Measurements from ENCODE around the gene C8A.

C8A gene

DNA sequence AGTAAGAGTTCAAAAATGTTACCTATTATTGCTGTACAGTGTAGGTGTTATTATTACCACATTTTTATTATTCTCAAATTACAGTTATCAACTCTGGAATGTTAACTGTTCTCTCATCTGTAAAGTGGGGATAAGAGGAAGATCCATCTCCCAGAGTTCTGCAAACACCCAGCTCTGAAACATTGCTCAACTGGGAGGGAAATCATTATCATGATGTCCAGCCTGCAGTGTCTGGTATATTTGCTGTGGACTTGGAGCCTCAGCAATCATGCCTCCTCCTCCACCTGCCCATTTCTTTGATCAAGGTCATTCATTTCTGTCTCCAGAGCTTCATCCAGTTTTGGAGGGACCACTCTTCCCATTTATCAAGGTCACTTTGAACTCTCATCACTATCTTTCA is 39.4 kb downstream of the C8A start:
- no peak for DNase-seq (ENCODE audit: low read depth in 2 of 2)

DNA sequence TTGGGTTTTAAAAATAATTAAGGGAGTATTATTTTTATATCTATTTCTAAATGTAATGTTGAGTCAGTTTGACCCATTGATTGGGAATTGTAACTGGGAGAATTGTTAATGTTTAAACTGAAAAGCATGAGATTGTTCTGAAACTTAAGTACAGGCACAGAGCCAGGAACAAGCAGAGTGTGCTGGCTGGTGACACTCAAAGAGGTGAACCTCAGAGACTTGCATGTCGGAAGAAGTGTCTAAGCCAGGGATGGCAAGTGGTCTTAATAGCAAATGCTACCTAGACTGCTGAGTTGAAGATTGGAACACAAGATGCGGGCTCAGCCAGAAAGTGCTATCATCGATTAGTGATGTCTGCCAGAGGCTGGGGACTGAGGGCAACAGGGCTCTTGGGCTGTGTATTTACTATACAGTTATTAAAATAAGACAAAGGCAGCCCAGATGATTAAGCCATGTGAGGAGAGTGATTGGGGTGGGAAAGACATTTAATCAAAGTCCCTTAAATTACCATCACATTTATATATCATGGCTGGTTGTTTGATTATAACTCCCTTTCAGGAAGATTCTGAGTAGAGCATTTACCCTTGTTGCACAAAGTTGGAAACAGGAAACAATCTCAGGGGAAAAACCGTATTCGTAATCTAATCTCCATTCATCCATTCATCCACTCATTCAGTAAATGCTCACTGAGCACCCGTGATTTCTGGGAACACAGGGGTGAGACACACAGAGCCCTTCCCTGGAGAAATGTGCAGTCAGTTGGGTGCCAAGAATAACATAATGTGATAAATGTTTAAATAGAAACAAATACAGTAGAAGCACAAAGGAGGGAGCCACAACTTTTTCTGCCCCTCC is 42.8 kb downstream of the C8A start:
- no peak for DNase-seq (ENCODE audit: low read depth in 2 of 2)

- DNase-seq (ENCODE audit: low read depth in 2 of 2) = no peak
Observed at GRCh38 chr1:56898005-56898373, 43.4 kb downstream of the C8A start.

- DNase-seq (ENCODE audit: low read depth in 2 of 2) = no peak
Observed at GRCh38 chr1:56898879-56899278, 44.3 kb downstream of the C8A start.

GRCh38 chr1:56901716-56902115 is 47.1 kb downstream of the C8A start:
- DNase-seq (ENCODE audit: low read depth in 2 of 2) = no peak

DNA sequence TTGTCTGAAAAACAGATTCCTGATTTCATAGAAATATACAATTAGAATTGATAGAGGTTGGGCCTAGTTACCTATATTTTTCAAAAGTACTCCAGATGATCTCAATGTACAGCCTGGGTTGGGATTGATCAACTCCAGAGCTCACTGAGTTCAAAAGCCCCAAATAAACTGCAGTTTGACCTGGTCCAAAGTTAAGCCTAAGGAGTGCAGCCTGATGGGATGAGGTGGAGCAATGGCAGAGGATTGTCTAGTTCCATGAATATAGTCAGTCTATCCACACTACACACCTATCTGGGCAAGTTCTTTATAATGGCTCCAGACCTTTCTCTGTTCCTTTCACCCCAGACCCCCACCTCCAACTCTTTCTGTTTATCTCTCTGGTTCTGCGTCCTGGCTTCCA is 49.2 kb downstream of the C8A start:
- DNase-seq (ENCODE audit: low read depth in 2 of 2) = no peak

DNA sequence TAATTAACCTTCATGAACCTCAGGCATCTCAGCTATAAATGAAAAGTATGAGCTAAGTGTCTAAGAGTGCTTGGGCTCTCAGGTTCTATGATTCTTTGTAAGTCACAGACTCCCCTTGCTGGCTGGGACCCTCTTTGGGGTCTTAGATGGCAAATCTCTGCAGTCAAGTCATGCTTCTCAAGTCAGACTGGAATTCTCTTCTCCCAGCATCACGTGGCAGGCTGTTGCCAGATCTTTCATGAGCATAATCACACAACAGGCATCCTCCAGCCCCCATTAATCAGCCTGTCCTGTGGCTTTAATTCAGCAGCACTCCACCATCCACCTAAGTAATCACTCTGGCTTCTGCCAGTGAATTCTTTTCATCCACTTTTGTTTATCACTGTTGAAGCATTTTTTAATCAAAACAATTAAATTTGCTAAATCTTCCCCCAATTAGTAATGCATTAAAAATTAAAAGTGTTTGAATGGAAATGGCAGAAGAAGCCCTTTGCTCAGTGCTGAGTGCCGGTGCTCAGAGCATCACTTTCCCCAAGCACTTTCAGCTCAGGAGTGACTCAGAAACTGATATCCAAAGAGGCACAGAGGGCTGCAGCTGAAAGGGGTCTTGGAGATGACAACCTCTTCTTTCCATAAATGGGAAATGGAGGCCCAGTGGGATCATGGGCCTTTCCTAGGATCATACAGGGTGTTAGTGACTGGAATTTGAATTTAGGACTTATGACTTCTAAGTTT is 50.2 kb downstream of the C8A start:
- no peak for DNase-seq (ENCODE audit: low read depth in 2 of 2)

- DNase-seq (ENCODE audit: low read depth in 2 of 2) = no peak
Observed at GRCh38 chr1:56905667-56906066, 51.1 kb downstream of the C8A start.

DNA sequence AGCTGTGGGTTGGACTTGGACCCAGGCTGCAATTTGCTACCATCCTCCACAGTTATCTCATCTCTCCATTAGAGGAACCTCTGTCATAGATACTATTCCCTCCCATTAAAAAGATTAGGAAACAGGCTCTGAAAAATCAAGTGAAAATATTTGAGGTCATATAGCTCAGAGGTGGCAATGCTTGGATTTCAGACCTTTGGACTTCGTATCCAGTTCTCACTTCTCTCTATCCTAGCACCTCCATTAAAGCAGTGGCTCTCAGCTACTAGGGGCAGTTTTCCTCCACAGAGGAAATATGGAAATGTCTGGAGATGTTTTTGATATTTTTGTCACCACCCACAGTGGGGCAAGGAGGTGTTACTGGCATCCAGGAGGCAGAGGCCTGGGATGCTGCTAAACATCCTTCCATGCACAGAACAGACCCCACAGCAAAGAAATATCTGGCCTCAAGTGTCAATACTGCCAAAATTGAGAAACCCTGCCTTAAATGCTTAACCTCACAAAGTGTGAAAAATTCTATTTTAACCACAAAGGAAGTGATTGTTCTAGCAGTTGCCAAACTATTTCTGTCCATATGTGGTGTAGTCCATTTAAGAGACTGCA is 54.1 kb downstream of the C8A start:
- DNase-seq (ENCODE audit: low read depth in 2 of 2) = no peak

DNA sequence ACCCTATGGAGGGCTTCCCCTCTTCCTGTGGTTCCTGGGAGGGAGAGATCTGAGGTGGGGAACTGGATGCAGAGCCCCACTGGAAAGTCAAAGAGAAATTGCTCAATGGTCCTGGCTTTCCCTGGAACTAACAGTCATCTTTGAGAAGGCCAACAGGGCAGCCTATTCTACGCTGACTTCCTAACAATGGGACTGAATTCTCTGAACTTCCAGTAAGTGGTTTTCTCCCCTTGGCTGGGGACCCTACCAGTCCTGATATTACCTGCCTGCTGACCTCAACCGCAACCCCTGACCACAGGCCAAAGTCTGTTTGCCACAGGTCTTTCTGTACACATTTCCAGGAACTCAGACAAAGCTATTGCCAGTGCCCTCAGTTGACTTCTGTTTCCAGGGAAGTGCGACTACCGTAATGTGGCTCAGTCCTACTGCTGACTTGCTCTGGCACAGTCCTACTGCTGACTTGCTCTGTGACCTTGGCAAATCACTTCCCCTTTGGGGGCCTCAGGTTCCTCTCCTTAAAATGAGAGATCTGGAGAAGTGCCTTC is 55.9 kb downstream of the C8A start:
- DNase-seq (ENCODE audit: low read depth in 2 of 2) = no peak

DNA sequence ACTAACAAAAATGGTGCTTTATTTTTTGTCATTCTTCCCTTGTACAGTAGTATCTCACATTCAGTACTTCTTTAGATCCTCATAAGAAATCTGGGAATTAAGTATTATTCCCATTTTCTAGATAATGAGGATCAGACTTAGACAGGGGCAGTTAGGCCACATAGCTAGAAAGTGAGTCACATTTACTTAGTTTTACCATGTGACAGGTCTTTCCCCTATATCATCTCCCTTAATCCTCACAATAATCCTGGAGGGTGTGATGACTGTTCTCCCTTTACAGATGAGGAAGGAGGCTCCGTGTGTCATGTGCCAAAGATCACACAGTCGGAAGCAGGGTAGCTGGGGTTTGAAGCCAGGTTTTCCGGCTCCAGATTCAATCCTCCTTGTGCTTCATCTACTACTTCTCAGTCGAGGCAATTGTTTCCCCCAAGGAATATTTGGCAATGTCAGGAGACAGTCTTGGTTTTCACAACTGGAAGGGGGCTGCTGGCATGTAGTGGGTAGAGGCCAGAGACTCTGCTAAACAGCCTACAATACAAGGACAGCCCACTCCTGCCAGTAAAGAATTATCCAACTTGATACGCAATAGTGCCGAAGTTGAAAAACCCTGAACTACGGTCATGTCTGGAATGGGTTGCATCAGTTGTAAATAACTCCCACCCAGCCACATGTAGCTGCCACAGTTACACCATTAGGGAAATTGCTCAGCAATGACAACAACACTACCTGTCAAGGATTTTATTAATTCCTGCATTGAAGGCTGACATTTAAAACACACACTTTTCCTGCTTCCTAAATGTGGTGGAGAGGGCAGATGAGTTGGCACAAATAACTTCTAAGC is 56.7 kb downstream of the C8A start:
- DNase-seq (ENCODE audit: low read depth in 2 of 2) = no peak

DNA sequence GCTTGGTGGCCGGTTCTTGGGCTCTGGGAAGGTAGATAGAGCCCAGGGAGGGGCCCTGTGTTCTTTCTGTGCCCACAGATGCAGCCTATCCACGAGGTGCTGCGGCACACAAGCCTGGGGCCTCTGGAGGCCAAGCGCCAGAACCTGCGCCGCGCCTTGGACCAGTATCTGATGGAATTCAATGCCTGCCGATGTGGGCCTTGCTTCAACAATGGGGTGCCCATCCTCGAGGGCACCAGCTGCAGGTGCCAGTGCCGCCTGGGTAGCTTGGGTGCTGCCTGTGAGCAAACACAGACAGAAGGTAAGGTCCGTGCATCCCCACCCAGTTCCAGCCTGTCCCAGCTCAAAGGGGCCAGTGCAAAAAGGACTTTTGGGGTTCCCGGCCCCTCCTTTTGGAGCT is 57.7 kb downstream of the C8A start:
- no peak for DNase-seq (ENCODE audit: low read depth in 2 of 2)

- DNase-seq (ENCODE audit: low read depth in 2 of 2) = no peak
Observed at GRCh38 chr1:56915960-56916359, 61.4 kb downstream of the C8A start.

DNA sequence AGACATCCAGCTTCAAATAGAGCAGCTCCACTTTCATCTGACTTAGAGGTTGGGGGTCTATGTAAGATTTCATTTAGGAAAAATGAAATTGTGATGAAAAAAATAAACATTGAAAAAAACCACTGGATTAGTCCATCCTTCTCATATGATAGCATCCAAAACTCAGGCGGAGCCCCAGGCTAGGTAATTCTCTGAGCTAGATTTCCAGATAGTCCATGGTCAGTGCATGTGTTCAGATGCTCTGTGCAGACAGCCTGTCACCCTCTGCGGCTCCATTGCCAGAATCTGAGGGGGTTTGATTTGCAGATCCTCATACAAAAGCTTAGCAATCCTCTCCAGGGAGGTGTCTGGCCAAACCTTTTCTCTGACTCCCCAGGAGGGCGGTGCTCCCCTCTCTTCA is 62.0 kb downstream of the C8A start:
- no peak for DNase-seq (ENCODE audit: low read depth in 2 of 2)

GRCh38 chr1:56917356-56917755 is 62.8 kb downstream of the C8A start:
- no peak for DNase-seq (ENCODE audit: low read depth in 2 of 2)

- DNase-seq (ENCODE audit: low read depth in 2 of 2) = no peak
Observed at GRCh38 chr1:56920591-56921001, 66.0 kb downstream of the C8A start.

DNA sequence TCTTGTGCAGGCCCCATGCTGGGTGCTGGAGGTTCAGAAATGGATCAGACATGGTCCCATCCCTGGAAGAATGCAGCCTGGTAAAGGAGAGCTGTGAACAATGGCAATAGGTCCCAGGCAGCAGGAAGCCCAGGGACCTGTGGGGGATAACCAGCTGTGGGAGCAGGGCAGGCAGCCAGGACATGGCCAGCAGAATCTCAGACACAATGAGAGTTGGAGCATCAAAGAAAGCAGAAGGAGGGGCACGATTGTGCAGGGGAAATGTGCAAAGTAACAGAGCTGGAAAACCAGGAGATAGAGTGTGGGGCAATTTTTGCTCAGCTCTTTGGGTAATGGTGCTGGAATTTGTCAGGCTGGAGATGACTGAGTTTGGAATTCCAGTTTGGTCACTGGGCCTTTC is 66.9 kb downstream of the C8A start:
- DNase-seq (ENCODE audit: low read depth in 2 of 2) = no peak

DNA sequence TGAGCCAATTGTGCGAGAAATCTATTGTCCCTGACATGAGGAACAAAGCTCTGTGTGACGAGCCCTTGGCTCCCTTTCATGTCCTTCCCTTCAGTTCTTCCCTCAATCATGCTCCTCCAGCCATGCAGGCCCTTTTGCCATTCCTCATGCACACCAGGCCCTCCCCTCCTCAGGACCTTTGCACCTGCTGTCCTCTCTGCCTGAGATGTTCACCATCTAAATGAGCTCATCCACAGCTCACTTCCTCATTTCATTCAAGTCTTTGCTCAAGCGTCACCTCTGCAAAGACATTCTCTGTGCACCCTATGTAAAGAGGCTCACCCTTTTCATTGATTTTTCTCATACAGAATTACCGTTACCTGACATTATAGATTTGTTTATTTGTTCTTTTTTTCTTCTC is 67.5 kb downstream of the C8A start:
- no peak for DNase-seq (ENCODE audit: low read depth in 2 of 2)

DNA sequence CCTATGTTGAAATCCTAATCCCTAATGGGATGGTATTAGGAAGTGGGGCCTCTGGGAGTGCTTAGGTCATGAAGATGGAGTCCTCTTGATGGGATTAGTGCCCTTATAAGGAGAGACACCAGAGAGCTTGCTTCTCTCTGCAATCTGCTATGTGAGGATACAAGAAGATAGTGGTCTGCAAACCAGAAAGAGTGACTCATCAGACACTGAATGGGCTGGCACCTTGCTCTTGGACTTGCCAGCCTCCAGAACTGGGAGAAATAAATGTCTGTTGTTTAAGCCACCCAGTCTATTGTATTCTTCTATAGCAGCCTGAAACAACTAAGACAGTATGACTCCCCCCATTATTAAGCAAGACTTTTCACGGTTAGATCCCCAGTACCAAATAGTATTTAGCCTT is 67.9 kb downstream of the C8A start:
- DNase-seq (ENCODE audit: low read depth in 2 of 2) = no peak

GRCh38 chr1:56923201-56923600 is 68.6 kb downstream of the C8A start:
- DNase-seq (ENCODE audit: low read depth in 2 of 2) = no peak

DNA sequence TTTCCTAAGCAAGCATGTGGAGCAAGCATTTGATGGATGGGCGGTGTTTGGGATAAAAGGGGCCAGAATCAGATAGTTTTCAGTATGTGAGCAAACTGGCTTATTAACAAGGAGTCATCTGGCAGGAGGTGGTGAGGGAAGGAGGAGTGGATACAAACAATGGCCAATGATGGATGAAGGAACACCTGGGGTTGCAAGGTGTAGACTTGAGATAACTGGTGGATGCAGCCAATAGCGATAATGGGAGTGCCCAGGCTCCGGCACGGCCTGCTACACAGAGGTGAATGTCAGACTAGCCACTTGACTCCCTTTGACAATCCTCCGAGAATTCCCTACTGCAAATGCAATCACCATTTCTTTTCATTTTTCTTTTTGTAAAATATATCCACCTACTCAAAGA is 69.5 kb downstream of the C8A start:
- no peak for DNase-seq (ENCODE audit: low read depth in 2 of 2)

GRCh38 chr1:56925193-56925592 is 70.6 kb downstream of the C8A start:
- DNase-seq (ENCODE audit: low read depth in 2 of 2) = no peak

All from stimulated activated CD8-positive, alpha-beta memory T cell treated with anti-CD3 and anti-CD28 coated beads, Interleukin-7, amount 100 ng/mL, for 1 hour (primary cell).